Activated gamma-delta T cell (primary cell): ENCODE measurements around the gene FOXN3.
"Not testable (repeated sequence)": the region's sequence is repeated elsewhere in the genome, so short reads cannot be mapped to it uniquely, and the experiment has no call there.

ENCODE experiments used
- DNase-seq: peaks from one replicate; lab custom pipeline; 2025; lab: John Stamatoyannopoulos, UW

The FOXN3 gene

DNA sequence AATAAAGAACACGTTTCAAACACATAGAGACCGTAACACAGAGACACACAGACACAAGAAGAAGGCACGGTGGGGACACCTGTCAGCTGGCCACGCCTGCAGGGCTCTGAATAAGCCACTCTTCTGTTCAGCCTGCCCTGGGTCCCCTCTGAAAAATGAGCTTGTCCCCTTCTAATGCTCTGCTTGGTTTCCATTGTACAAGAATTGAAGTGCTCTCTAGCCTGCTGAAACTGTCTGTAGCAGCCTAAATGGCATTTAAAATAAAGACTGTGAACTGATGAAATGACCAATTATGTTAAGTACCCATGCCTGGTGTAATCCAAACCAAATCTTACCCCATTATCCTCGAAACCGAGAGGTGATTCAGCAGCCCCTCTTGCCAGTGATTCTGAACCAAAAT lies 139.8 kb downstream of the FOXN3 start:
- DNase-seq: no peak

DNA sequence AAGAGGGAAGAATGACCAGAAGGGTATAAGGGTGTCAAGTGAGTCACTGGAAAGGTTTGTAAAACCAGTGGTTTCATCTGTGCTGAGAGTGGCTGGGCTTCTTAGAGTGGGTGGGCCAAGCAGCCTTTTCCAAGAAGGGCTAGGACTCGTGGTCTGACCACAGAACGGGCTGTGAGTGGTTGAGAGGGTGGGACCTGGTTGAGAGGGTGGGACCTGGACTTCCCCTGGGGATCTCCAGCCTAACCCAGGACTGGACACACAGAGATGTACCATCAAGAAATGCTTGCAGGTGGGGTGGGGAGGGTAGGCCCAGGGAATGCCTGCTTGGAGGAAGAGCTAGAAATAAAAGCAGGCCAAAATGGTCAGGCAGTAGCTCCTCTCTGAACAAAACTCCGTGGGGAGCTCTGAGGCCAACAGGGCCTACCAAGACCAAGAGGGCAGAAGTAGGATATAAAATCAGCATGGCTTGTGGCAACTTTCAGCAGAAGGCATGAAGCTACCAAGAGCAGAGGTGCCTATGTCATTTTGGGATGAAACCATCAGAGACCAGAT lies 140.5 kb downstream of the FOXN3 start:
- no peak for DNase-seq

DNA sequence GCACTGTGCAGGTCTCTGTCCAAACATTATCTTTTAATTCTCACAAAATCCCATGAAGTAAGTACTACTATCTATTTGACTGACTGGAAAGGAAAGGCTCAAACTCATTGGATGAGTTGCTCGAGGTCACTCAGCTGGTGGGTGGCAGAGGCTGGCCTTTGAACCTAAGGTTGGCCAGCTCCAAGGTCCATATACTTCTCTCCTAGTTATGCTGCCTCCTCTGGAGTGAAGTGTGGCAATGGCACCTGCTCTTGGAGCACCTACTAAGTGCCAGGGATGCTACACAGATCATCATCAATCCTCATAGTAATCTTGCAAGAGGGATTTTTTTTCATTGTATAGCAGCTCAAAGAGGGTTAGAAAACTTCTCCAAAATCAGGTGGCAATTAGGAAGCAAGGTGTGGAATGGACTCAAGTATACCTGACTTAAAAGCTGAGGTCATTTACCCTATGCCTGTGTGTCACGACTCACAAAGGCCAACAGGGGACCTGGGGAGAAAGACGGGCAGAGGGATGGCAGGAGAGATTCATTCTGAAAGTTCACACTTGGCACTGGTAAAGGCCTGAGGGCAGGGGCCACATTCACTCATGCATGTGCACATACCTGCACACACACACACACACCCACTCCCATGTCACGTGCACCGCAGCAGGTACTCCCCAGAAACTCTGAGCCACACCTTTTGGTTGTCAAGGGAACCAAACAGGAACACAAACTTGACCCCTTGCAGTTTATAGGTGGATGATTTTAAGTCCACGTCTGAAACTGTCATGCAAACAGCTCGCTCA lies 146.4 kb downstream of the FOXN3 start:
- DNase-seq: no peak

DNA sequence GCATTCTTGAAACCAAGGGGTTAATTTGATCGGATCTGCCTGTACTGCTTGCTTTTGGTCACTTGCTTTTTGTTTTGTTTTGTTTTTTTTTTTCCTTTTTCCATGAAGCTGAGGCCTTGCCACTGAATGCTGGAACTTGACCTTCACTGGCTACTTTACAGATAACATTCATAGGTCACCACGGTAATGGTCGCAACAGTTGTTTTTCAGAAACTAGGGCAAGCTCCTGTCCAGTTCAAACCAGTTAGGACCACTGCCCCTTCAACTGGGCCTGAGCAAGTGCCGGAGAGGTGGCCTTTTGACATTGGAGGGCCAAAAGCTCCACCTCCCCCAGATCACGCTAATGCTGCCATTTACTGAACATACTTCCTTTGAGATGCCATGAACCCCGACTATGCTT lies 147.6 kb downstream of the FOXN3 start:
- no peak for DNase-seq

DNA sequence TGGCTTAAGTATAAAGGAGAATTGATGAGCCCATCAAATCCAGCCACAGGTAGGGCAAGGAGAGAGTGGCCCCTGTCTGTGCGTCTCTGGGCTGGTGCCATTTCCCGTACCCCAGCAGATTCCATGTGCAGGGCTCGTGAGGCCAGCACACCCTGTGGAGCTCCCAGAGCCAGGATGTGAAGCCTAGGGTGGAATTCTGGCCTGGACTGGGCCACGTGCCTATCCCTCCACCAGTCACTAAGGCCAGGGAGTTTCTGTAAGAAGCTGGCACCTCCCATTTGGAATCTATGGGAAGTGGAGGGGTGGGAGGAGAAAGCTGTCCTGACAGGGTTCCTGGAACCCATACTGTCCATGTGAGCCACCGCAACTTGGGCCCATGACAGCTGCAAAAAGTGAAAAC lies 148.5 kb downstream of the FOXN3 start:
- DNase-seq: no peak

DNA sequence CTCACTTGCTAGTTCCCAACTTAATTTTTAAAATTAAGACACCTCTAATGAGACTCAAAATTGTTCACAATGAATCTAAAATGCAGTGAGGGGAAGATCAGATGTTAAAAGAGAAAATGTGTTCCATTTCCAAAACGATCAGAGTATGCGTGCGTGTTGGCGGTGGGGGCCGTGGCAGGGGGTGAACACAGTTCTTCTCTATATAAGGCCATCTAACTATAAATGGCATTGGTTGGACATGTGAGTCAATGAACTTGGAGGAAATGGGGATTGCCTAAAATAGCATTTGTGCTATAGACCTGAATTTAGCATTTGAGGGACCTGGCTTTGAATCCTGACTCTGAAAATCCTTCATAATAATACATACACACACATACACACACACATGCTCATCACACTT lies 149.4 kb downstream of the FOXN3 start:
- no peak for DNase-seq

DNA sequence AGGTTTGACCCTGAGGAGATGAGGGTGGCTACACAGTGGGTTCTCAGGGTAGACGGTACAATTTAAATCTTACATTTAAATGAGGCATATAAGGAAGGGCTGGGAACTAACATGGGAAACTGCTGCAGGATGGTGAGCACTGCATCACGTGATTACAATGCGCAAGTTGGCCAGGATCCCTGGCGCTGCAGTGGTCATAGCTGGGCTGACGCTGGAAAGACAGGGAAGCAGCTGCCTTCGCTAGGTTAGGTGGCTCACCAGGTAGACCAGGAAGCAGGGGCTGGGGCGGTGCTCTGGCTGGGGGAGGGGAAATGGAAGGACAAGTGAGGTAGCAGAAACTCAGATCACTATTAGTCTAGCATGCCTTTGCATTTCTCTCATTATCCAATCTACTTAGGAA lies 149.9 kb downstream of the FOXN3 start:
- DNase-seq: no peak

DNA sequence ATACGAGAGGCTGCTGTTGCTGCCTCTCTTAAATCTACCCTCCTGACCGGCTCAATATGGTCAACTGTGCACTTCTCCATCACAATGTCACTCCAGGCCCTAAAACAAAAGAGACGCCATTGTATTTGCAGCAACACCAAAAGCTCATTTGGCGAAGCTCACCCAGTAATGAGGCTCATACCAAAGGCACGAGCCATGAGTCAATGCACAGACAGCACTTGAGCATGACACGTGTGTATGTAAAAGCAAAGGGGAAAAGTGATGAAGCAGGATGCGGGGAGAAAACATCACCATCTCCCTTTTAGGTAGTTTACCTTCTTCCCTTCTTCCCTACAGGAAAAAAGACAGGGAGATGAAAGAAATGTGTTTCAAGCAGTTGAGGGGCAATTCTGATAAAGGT lies 150.3 kb downstream of the FOXN3 start:
- DNase-seq: no peak

DNA sequence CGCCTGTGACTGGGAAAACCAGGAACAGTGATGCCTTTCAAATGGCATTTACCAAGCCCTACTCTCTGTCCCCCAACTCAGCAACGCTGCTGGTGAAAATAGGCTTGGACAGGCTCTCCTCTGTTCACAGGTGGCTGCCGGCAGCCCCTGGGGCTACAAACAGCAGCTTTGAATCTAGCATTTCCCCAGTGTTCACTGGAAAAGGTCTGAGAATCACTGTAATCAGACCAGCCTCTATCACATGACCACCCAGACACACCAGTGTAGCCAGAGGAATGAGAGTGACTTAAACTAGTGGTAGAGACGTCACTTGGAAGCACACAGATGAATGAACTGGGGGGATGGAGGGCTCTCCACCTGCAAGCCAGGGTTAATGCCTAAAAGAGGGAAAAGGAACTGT lies 151.8 kb downstream of the FOXN3 start:
- no peak for DNase-seq

DNA sequence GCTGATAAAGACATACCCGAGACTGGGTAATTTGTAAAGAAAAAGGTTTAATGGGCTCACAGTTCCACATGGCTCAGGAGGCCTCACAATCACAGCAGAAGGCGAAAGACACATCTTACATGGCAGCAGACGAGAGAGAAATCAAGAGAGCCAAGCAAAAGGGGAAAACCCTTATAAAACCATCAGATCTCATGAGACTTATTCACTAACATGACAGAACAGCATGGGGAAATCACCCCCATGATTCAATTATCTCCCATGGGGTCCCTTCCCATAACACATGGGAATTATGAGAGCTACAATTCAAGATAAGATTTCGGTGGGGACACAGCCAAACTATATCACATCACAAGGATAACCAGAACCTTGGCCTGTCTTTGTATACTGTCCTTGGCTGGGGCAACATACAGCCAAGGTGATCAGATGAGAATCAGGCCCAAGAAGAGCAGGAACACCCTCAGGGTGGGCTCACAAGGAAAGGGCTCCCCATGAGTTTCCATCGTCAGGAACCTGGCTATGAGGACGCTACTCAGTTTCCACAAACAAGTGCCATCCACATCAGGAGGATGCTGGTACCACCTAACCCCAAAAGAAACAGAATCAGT lies 152.7 kb downstream of the FOXN3 start:
- DNase-seq: no peak

DNA sequence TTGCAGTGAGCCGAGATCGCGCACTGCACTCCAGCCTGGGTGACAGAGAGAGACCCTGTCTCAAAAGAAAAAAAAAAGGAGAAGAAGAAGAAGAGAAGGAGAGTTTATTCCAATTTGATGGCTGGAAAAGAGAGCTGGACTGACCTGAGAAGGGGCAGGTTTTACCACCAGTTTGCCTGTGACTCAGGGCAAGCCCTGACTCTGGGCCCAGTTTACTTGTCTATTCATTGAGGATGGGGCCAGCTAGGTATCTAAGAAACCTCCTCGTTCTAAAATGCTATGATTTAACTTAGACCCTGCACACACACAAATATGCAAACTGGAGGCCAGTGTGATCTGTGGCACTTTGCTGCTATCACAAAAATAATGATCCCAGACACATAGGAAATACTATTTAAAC lies 155.0 kb downstream of the FOXN3 start:
- no peak for DNase-seq

DNA sequence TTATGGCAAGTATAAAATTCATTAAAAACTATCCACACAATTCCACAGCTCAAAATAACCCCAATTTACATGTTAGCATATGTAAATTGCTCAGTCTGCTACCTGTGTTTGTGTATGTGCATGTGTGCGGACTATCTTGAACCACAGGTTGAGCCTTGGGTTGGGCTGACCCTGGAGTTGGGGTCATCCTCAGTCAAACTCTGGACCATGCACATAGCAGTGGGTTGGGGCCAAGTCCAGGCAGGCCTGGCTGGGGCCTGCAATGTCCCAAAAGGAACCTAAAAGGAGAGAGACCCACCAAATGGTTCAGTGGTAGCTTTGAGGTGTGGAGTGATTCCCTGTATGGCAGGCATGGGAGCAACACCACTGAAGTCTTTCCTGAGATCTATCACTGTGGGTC lies 156.1 kb downstream of the FOXN3 start:
- no peak for DNase-seq

DNA sequence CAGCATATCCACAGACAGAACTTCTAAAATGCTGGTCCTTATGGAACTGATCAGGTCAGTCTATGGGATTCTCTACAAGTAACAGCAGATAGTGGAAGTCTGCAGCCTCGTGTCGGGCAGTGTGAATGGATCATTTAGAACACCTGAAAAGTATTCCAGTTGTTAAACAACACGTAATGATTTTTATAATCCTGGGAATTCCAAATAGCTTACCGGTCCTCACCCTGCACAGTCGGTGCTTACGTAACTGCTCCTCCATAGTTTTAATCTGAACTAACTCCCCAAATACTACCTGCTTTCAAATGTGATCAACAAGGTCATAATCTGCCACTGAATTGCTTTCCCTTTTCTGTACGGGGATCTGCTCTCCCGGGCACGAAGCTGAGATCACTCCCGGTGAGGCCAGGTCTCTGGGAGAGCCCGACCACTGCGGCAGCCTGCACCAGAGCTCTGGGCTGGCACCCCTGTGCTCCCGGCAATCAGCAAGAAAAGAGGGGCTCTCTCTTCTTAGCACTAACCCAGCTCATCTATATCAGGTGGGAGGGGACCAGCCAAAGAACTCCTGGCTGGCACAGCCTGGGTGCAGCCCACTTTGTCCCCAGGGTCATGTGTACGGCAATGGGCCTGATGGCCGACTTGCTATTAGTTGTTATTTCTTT lies 157.0 kb downstream of the FOXN3 start:
- no peak for DNase-seq

DNA sequence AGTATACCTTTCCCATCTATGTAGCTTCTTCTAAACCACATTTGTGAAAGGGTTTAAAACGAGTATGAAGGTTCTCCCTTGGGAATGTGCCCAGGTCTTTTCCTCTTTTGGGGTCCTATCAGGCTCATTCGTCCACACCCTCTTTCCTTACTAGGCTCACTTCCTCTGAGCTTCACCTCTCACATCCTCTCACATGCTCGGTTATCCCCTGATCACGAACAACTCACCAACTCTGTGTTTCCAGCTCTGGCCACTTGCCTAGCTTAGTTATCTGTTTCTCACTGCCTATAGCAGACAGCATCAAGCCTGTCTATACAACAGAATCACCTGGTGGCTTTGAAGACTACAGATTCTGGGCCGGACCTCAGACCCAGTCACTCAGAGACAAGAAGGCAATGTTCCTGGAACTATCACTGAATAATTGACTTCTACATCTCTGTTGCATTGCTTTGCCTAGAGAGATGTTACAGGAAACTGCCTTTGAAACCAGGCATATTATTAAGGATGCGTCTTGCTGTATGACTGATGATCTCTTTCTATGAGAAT lies 158.2 kb downstream of the FOXN3 start:
- DNase-seq: no peak

DNA sequence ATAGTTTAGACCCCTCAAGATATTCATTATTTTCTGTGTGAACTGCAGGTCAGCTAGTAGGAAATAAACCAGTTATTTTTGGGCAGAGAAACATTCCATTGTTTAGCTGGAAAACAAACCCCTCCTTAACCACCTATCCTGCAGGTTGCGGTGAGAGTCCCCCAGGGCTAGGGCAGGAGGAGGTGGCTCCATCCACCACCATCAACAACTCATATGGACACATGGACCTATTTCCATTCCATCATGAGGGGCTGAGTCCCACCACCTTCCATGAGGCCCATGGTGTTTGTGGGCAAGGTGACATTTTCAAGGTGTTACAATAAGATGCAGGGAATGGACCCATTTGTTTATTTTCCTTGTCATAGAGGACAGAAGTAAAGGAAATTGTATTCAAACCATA lies 160.1 kb downstream of the FOXN3 start:
- DNase-seq: no peak

DNA sequence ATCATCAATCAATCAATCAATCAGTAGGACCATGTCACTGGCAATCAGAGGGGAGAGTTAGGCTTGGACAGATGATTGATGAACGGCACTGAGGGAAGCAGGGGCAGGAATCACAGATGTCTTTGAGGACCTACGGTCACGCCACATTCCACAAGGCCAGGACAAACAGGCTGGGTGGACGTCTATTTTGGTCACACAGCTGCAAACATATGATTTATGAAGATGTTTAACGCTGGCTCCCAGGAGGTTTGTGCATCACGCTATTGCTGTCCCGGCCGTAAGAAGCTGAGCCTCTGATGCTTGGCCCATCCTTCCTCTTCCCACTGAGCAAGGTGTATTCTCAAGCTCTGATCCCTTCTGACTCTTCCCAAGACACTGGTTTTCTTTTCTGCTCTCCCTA lies 160.8 kb downstream of the FOXN3 start:
- DNase-seq: no peak

DNA sequence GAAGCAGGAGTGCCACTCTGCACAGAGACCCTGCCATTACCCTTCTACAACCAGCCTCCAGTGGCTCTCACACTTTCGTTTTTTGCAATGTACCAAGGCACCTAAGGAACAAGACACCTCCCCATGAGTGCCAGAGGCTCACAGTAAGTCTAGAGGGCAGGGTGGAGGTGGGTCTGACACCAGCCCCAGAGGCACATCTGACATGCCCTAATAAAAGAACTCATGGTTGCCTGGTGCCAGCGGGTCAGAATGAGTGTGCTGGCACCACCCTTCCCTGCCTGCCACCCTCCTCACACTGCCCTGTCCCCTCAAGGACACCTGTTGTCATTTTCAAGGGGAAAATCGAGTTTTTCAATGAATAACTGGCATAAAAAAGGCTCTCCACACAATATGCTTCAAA lies 161.2 kb downstream of the FOXN3 start:
- no peak for DNase-seq

DNA sequence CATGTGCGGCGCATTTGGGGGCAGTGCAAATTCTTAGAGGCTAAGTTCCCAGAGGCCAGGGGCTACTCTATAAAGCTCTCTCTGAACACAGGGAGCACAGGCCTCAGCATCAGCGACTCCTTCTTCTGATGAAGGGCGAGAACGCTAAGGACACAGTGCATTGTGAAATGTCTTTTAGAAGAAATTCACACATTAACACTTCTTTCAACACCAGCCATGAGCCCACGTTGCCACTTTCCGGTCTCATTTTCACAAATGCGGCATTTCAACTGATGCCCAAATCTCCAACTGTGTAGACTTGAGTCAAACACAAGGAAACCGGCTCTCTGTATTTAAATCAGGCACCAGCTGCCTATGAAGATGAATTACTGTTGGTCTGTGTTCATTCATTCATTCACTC lies 162.0 kb downstream of the FOXN3 start:
- no peak for DNase-seq

DNA sequence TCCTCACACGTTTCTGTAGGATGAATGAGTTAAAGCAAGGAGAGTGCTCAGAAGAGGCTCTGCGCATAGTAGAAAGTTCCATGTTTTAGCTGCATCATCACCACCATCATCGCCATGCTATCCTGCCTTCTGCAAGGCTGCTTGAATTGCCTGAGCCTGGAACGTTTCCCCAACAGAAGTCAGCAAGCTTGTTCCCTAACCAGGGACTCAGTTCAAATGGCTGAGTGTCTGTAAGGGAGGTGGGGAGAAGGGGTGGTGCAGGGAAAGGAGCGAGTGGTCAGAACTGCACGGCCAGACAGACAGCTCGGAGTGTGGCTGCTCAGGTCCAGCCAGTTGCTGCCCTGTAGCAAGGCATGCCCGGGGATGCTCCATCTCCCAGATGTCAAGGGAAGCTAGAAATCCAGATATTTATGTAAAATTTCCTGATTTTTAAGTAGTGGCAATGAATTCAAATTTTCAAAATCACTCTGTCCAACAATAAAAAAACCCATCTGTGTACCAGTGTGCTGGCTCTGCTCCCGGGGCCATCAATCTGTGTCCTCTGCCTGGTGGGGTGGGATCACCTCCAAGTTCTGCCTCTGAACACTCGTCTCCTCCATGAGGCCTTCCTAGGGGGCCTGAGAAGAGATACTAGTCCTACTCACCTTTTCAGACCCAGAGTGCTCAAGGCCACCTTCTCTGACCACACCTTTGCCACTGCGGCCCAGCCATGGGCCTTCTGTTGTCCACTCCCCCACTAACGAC lies 162.7 kb downstream of the FOXN3 start:
- DNase-seq: no peak

DNA sequence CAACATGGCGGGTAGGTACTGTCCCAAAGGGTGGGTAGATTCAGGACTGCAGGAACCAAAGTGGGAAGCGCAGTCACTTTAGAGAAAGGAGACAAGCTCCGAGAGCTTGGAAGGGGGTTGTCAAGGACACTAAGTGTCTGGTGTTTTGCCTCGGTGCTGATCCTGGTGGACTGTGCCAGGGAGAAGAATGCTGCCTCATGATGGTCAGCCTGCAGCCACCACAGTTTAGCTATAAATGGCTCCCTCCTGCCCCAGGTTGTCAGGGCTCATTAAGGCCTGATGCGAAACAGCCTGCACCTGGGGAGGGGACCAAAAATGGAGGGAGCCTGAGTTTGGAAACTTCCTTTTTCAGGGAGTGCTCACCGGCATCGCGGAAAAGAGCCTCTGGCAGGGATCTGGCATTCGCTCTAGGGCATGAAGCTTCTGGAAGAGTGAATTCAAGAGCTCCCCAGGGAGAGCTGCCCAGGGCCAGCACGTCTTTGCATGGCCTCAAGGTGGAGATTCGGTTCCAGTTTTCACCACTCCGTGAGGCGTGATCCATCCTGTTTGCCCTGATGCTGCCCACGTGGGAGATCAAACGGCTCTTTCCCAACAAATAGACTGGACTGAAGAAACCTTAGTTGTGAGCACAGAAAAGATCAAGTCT lies 164.0 kb downstream of the FOXN3 start:
- no peak for DNase-seq

DNA sequence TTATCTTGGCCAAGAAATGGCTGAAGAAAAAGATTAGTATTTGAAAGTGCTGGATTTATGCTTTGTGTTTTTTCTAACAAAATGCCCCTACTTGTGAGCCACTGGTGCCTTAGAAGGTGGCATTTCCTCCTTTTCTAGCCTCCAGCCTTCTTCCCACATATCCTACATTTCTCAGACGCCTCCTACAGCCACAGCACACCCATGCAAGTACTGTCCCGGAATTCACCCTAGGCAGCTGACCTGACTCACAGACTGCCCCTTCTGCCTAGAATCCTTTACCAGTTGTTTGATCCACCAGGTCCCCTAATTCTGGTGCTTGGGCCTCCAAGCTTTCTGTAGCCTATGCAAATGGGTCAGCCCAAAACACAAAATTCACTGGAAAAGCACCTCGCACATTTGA lies 166.0 kb downstream of the FOXN3 start:
- no peak for DNase-seq

DNA sequence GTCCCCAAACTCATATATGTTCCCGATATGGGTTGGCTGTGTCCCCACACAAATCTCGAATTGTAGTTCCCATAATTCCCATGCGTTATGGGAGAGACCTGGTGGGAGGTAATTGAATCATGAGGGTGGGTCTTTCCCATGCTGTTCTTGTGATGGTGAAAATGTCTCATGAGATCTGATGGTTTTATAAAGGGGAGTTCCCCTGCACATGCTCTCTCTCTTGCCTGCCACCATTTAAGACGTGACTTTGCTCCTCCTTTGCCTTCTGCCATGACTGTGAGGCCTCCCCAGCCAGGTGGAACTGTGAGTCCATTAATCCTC lies 166.4 kb downstream of the FOXN3 start:
- DNase-seq: not testable (repeated sequence)
